ENCODE measurements around the gene RBM33. TPM values are rescaled to one million over a fixed set of nuclear protein-coding genes. Genes with fewer than 3 reads are reported as not detected.

Gene RBM33
- total RNA-seq, 1 experiment from 2014 or later: 81.8 TPM

DNA sequence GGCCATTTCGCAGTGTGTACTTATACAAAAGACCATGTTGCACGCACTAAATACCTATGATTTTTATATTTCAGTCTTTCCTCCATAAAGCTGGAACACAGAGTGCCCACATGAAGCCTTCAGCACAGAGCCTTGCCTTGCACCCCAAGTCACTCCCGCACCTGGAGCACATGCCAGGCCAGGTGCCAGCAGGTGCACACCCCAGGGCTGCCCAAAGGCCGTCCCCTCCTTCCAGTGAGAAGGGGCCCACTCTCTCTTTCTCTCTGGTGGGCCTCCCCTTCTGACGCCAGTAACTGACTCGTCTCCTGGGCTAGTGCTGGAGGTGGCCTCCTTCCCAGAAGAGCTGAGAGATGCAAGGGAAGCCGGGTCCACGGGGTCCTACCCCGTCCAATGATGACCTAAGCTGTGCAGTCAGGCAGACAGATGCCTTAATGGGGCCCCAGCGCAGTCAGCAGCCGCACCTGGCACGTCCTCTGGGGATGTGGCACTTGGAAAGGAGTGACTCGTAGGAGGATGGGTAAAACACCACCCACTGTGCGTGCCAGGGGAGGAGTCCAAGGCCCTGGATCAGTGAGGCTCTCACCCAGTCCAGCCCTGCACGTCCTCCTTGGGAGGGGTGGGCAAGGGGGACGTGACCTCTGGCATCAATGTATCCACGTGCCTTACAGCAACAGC lies 185.5 kb downstream of the RBM33 start:
- CTCF ChIA-PET: no interaction called here
- TF ChIP-seq JAZF1 (CRISPR knock-in tag; IDR thresholded peaks at IDR 0.05): no peak
- TF ChIP-seq NFATC4 (CRISPR knock-in tag; IDR thresholded peaks at IDR 0.05): no peak
- no peak overlapping the region for H3K27ac Mint-ChIP-seq
- H3K4me3 Mint-ChIP-seq: no peak overlapping the region
- H3K36me3 Mint-ChIP-seq: no peaks in the 10 kb centered on the region
- DNase-seq (ENCODE audit: low spot score) (no peak), ATAC-seq (no peak)
- no peaks in the 10 kb centered on the region for H3K4me1 Mint-ChIP-seq
- no peaks in the 10 kb centered on the region; the same call in 1 of the 2 replicates for H3K27me3 Mint-ChIP-seq (ENCODE audit: low read depth)
- POLR2A ChIA-PET: no interaction called here
- H3K9me3 Mint-ChIP-seq: peaks cover 12% of the 10 kb centered on the region

Other genes with a start within 250 kb of the RBM33 start
- not detected in 3 replicates for gene EN2, start 186.5 kb upstream of the RBM33 start, total RNA-seq (2021)
- gene CNPY1, start 98.1 kb upstream of the RBM33 start, total RNA-seq (2021): 0.09 TPM in 2 of 3 replicates, not detected in the other
- gene SHH, start 167.8 kb downstream of the RBM33 start, total RNA-seq (2021): 0.05 to 0.37 TPM (median 0.26 TPM) in 3 replicates

All from WTC11 (cell line).